ENCODE data around the gene LINS1. TPM values are rescaled to one million over a fixed set of nuclear protein-coding genes. Genes with fewer than 3 reads are reported as not detected.
A peak's percentile ranks its signal among the peaks of the same experiment; 100 is the strongest.

Gene LINS1
- total and polyA plus RNA-seq, 8 donors = 1.8 to 39.7 (median 7.0) TPM

DNA sequence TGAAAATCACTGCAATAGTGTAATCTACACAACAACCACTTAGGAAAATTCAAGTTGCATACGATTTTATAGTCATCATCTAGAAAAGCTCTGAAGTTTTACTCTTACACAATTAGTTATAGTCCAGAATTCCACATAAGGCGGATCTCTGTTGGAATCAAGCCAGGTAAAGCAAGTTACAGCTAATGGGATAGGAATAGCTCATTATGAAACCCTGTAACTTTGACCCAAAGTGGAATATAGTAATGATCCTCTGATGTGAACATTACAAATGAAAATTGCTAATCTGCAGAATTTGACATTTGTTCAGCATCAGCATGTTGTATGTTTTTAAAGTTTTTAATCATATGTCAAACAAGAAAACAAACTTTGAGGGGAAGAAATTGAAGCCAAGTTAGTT is 77.7 kb downstream of the LINS1 start:
- DNase-seq = peak in 1 of 2 donors; percentile 30
- TF ChIP-seq POLR2A (IDR thresholded peaks at IDR 0.05) (no peak), POLR2AphosphoS5 (IDR thresholded peaks at IDR 0.05) (no peak), EP300 (IDR thresholded peaks at IDR 0.05) (no peak)
- TF ChIP-seq, protein P1, sequence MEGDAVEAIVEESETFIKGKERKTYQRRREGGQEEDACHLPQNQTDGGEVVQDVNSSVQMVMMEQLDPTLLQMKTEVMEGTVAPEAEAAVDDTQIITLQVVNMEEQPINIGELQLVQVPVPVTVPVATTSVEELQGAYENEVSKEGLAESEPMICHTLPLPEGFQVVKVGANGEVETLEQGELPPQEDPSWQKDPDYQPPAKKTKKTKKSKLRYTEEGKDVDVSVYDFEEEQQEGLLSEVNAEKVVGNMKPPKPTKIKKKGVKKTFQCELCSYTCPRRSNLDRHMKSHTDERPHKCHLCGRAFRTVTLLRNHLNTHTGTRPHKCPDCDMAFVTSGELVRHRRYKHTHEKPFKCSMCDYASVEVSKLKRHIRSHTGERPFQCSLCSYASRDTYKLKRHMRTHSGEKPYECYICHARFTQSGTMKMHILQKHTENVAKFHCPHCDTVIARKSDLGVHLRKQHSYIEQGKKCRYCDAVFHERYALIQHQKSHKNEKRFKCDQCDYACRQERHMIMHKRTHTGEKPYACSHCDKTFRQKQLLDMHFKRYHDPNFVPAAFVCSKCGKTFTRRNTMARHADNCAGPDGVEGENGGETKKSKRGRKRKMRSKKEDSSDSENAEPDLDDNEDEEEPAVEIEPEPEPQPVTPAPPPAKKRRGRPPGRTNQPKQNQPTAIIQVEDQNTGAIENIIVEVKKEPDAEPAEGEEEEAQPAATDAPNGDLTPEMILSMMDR (IDR thresholded peaks at IDR 0.05) = no peak
- Histone ChIP-seq H3K4me1 (peaks cover 0 to 16% (median 5%) of the 10 kb centered on the region in 4 donors), H3K27me3 (no peaks in the 10 kb centered on the region), H3K36me3 (no peaks in the 10 kb centered on the region), H3K9me3 (peaks cover 0 to 4% (median 0%) of the 10 kb centered on the region in 4 donors), H3K27ac (no peak overlapping the region), H3K4me3 (no peak overlapping the region)
- intact Hi-C loops (cut with DNase I; ENCODE audit: low total_unique reads) = no loop called here
- 58 to 81% (median 71%) methylated on average over 2 of the region's 2 CpGs for WGBS, 5 donors

GRCh38 chr15:100521907-100522306 is 80.1 kb downstream of the LINS1 start:
- no peak for DNase-seq
- H3K9me3 ChIP-seq = peaks cover 0 to 4% (median 0%) of the 10 kb centered on the region in 4 donors
- 85 to 95% (median 89%) methylated on average over 3 of the region's 3 CpGs for WGBS, 5 donors

DNA sequence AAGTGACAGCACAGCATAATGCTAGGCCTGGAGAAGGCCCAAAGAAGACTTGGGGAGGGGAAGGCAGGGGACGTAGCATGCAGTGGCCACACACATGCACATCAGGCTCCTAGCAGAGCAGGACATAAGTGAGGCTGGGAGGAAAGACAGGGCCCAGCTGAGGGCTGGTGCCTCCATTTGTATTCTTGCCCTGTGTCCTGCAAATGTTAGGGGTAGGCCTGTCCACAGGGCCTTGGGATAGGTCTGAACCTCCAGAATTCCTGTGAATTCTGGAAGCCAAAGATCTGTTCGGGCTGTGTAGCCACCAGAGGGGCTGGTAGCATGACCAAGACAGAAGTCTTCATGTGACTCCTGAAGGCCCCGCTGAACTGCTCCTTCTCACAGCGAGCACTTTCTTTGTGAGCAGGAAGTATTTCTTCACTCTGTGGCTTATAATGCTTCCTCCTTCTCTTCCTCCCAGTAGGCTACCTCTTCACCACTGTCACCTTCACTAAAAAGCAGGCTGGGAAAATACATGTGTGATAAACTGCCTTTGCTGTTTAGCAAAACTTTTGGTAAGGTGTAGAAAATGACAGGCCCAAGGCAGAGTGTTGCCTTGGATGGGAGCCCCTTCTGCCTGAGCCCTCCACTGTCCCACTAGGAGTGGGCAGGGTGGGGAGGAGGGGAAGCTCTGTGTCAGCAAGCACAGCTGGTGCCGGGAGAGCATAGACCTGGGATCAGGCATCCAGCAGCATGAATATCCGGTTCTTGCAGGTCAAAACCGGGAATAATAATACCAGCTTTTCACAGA is 81.7 kb downstream of the LINS1 start:
- 60 to 79% (median 70%) methylated on average over 6 to 7 of the region's 7 CpGs for WGBS, 5 donors
- DNase-seq = no peak
- intact Hi-C loops (cut with DNase I; ENCODE audit: low total_unique reads) = no loop called here

More at GRCh38 chr15:100521907-100522306, 80.1 kb downstream of the LINS1 start:
- Histone ChIP-seq H3K27me3 (no peaks in the 10 kb centered on the region), H3K4me3 (no peak overlapping the region), H3K36me3 (no peaks in the 10 kb centered on the region), H3K27ac (no peak overlapping the region), H3K4me1 (peaks cover 0 to 27% (median 14%) of the 10 kb centered on the region in 4 donors)
- intact Hi-C loops (cut with DNase I; ENCODE audit: low total_unique reads) = no loop called here
- TF ChIP-seq, protein P1 (IDR thresholded peaks at IDR 0.05) = no peak
- no peak for TF ChIP-seq POLR2A (IDR thresholded peaks at IDR 0.05)
- TF ChIP-seq POLR2AphosphoS5 (IDR thresholded peaks at IDR 0.05) = no peak
- TF ChIP-seq EP300 (IDR thresholded peaks at IDR 0.05) = no peak

GRCh38 chr15:100517846-100518245 is 84.1 kb downstream of the LINS1 start:
- 53 to 74% (median 69%) methylated on average over 3 of the region's 3 CpGs for WGBS, 5 donors
- Histone ChIP-seq H3K9me3 (peaks cover 0 to under 1% (median 0%) of the 10 kb centered on the region in 4 donors), H3K4me1 (peaks cover 0 to 35% (median 16%) of the 10 kb centered on the region in 4 donors), H3K36me3 (no peaks in the 10 kb centered on the region), H3K4me3 (no peak overlapping the region), H3K27me3 (no peaks in the 10 kb centered on the region), H3K27ac (peak overlapping the region in 1 of 5 donors; percentile 54)
- TF ChIP-seq, protein P1 (IDR thresholded peaks at IDR 0.05) = no peak
- DNase-seq = no peak
- intact Hi-C loops (cut with DNase I; ENCODE audit: low total_unique reads) = no loop called here

More for the DNA sequence above, 81.7 kb downstream of the LINS1 start:
- Histone ChIP-seq H3K4me3 (no peak overlapping the region), H3K4me1 (peaks cover 0 to 35% (median 16%) of the 10 kb centered on the region in 4 donors), H3K27ac (no peak overlapping the region), H3K9me3 (peaks cover 0 to 4% (median 0%) of the 10 kb centered on the region in 4 donors), H3K36me3 (no peaks in the 10 kb centered on the region), H3K27me3 (no peaks in the 10 kb centered on the region)
- TF ChIP-seq EP300 (IDR thresholded peaks at IDR 0.05) (no peak), POLR2A (IDR thresholded peaks at IDR 0.05) (no peak), POLR2AphosphoS5 (IDR thresholded peaks at IDR 0.05) (no peak)
- TF ChIP-seq, protein P1 (IDR thresholded peaks at IDR 0.05) = no peak

Small RNA genes lying within 50 kb of the gene (small RNA-seq; reads per million reads assigned to genes)
- 0 reads per million in 4 donors for gene RF00019
- 0 reads per million in 4 donors for gene RNU6-181P
- gene RNU6-322P = 0 reads per million in 4 donors

Other genes with a start within 250 kb of the LINS1 start
- gene CERS3, start 73.2 kb downstream of the LINS1 start, total RNA-seq = under 1 TPM in 1 of 5 donors, not detected in 4; 0.18 TPM
- gene CERS3, start 73.2 kb downstream of the LINS1 start, polyA plus RNA-seq = 10 to 100 TPM in 1 of 3 donors, not detected in 2; 27.8 TPM
- 10 to 100 TPM in 4 of 5 donors, 1 to 10 TPM in 1; 8.2 to 73.9 (median 15.4) TPM for gene ASB7, start 405 bp upstream of the LINS1 start, total RNA-seq
- 1 to 10 TPM; 2.8 to 4.1 (median 3.1) TPM for gene ASB7, start 405 bp upstream of the LINS1 start, polyA plus RNA-seq

All from stomach (tissue), 9 donors.